ENCODE results near the gene CDH11. TPM values are rescaled to one million over a fixed set of nuclear protein-coding genes. Genes with fewer than 3 reads are reported as not detected.

Gene CDH11
- total RNA-seq, 3 donors from 2014 or later: 41.8 to 70.0 (median 52.8) TPM

- H3K9me3 ChIP-seq: no peaks in the 10 kb centered on the region
- no peak overlapping the region for H3K4me3 ChIP-seq
- no peaks in the 10 kb centered on the region for H3K27me3 ChIP-seq
- intact Hi-C loops (cut with DNase I; ENCODE audit: low total_unique reads): no loop called here
- no peak for DNase-seq (ENCODE audit: low spot score in 2 of 2)
- no peak overlapping the region for H3K27ac ChIP-seq
- H3K36me3 ChIP-seq: no peaks in the 10 kb centered on the region
- no peaks in the 10 kb centered on the region for H3K4me1 ChIP-seq
- TF ChIP-seq POLR2AphosphoS5 (IDR thresholded peaks at IDR 0.05) (no peak), POLR2A (IDR thresholded peaks at IDR 0.05) (no peak), CTCF (IDR thresholded peaks at IDR 0.05) (no peak)
Measured at GRCh38 chr16:65142276-65142675, 20.4 kb upstream of the CDH11 start.

GRCh38 chr16:65136681-65137080, 14.8 kb upstream of the CDH11 start:
- Histone ChIP-seq H3K9me3 (no peaks in the 10 kb centered on the region), H3K4me3 (no peak overlapping the region), H3K27me3 (no peaks in the 10 kb centered on the region), H3K4me1 (no peaks in the 10 kb centered on the region), H3K36me3 (no peaks in the 10 kb centered on the region), H3K27ac (no peak overlapping the region)
- TF ChIP-seq POLR2A (IDR thresholded peaks at IDR 0.05) (no peak), POLR2AphosphoS5 (IDR thresholded peaks at IDR 0.05) (no peak)
- intact Hi-C loops (cut with DNase I; ENCODE audit: low total_unique reads): no loop called here
- no peak for DNase-seq (ENCODE audit: low spot score in 2 of 2)

- peaks cover 0 to 18% of the 10 kb centered on the region in 2 donors for H3K27me3 ChIP-seq
- no peaks in the 10 kb centered on the region for H3K4me1 ChIP-seq
- intact Hi-C loops (cut with DNase I; ENCODE audit: low total_unique reads): loop anchor here (10.0 kb wide), 1 partner anchor 938 kb away; no protein-coding TSS in a partner anchor
- no peak overlapping the region for H3K27ac ChIP-seq
- no peak for TF ChIP-seq POLR2A (IDR thresholded peaks at IDR 0.05)
- TF ChIP-seq CTCF (IDR thresholded peaks at IDR 0.05): no peak
- H3K36me3 ChIP-seq: no peaks in the 10 kb centered on the region
- no peak overlapping the region for H3K4me3 ChIP-seq
- no peaks in the 10 kb centered on the region for H3K9me3 ChIP-seq
- no peak for DNase-seq (ENCODE audit: low spot score in 2 of 2)
Measured at GRCh38 chr16:65126845-65127624, 5.2 kb upstream of the CDH11 start.

- Histone ChIP-seq H3K27ac (peak overlapping the region; percentile 8 to 82), H3K4me3 (peak overlapping the region in 2 of 3 donors; percentile 70 to 89), H3K9me3 (no peaks in the 10 kb centered on the region), H3K36me3 (no peaks in the 10 kb centered on the region), H3K4me1 (peaks cover 0 to 3% of the 10 kb centered on the region in 2 donors), H3K27me3 (peaks cover 0 to 29% of the 10 kb centered on the region in 2 donors)
- no peak for DNase-seq (ENCODE audit: low spot score in 2 of 2)
- TF ChIP-seq POLR2AphosphoS5 (IDR thresholded peaks at IDR 0.05) (peak in 1 of 3 donors; percentile 46), CTCF (IDR thresholded peaks at IDR 0.05) (no peak)
- intact Hi-C loops (cut with DNase I; ENCODE audit: low total_unique reads): loop anchor here (10.0 kb wide), 1 partner anchor 939 kb away; no protein-coding TSS in a partner anchor
Measured at GRCh38 chr16:65125871-65126270, 4.0 kb upstream of the CDH11 start.

GRCh38 chr16:65125322-65125721, 3.5 kb upstream of the CDH11 start:
- peaks cover 0 to 3% of the 10 kb centered on the region in 2 donors for H3K4me1 ChIP-seq
- peak overlapping the region in 2 of 3 donors; percentile 70 to 89 for H3K4me3 ChIP-seq
- TF ChIP-seq POLR2AphosphoS5 (IDR thresholded peaks at IDR 0.05) (no peak), CTCF (IDR thresholded peaks at IDR 0.05) (no peak), POLR2A (IDR thresholded peaks at IDR 0.05) (no peak)
- peaks cover 0 to 33% of the 10 kb centered on the region in 2 donors for H3K27me3 ChIP-seq
- peak overlapping the region; percentile 8 to 82 for H3K27ac ChIP-seq
- intact Hi-C loops (cut with DNase I; ENCODE audit: low total_unique reads): loop anchor here (10.0 kb wide), 1 partner anchor 939 kb away; no protein-coding TSS in a partner anchor
- no peaks in the 10 kb centered on the region for H3K36me3 ChIP-seq
- DNase-seq (ENCODE audit: low spot score in 2 of 2): no peak
- H3K9me3 ChIP-seq: no peaks in the 10 kb centered on the region

Data from breast epithelium (tissue), 4 donors.